Measurements from ENCODE around the gene SLC25A43. TPM values are rescaled to one million over a fixed set of nuclear protein-coding genes. Genes with fewer than 3 reads are reported as not detected.

Gene SLC25A43
- total RNA-seq, 2 experiments from 2014 or later, result 3.6 to 4.8 TPM

- POLR2A ChIA-PET, result no interaction called here
- H3K27ac Mint-ChIP-seq, result no peak overlapping the region
- ATAC-seq (no peak), DNase-seq (no peak)
- no peaks in the 10 kb centered on the region for H3K9me3 Mint-ChIP-seq (ENCODE audit: low read depth)
- no peak overlapping the region for H3K4me3 Mint-ChIP-seq
- CTCF ChIA-PET, result no interaction called here
- no peaks in the 10 kb centered on the region for H3K36me3 Mint-ChIP-seq (ENCODE audit: low read depth)
- H3K27me3 Mint-ChIP-seq, result no peaks in the 10 kb centered on the region
- no peaks in the 10 kb centered on the region for H3K4me1 Mint-ChIP-seq
- intact Hi-C loops (cut with DNase I, micrococcal nuclease), result no loop called here
Measured at GRCh38 chrX:119410027-119410819, 11.1 kb downstream of the SLC25A43 start.

GRCh38 chrX:119410854-119411253, 11.7 kb downstream of the SLC25A43 start:
- H3K4me1 Mint-ChIP-seq, result no peaks in the 10 kb centered on the region
- H3K36me3 Mint-ChIP-seq (ENCODE audit: low read depth), result no peaks in the 10 kb centered on the region
- H3K9me3 Mint-ChIP-seq (ENCODE audit: low read depth), result no peaks in the 10 kb centered on the region
- DNase-seq, result no peak
- CTCF ChIA-PET, result no interaction called here
- H3K27me3 Mint-ChIP-seq, result no peaks in the 10 kb centered on the region
- intact Hi-C loops (cut with DNase I, micrococcal nuclease), result no loop called here
- ATAC-seq, result no peak
- no peak overlapping the region for H3K27ac Mint-ChIP-seq
- H3K4me3 Mint-ChIP-seq, result no peak overlapping the region
- POLR2A ChIA-PET, result no interaction called here

GRCh38 chrX:119411959-119412358, 12.8 kb downstream of the SLC25A43 start:
- H3K36me3 Mint-ChIP-seq (ENCODE audit: low read depth), result no peaks in the 10 kb centered on the region
- no peak overlapping the region for H3K27ac Mint-ChIP-seq
- intact Hi-C loops (cut with DNase I, micrococcal nuclease), result no loop called here
- DNase-seq (no peak), ATAC-seq (no peak)
- ChIA-PET POLR2A (no interaction called here), CTCF (no interaction called here)
- no peaks in the 10 kb centered on the region for H3K9me3 Mint-ChIP-seq (ENCODE audit: low read depth)
- no peak overlapping the region for H3K4me3 Mint-ChIP-seq
- H3K4me1 Mint-ChIP-seq, result no peaks in the 10 kb centered on the region
- no peaks in the 10 kb centered on the region for H3K27me3 Mint-ChIP-seq

- Mint-ChIP-seq H3K9me3 (ENCODE audit: low read depth) (no peaks in the 10 kb centered on the region), H3K4me1 (no peaks in the 10 kb centered on the region), H3K36me3 (ENCODE audit: low read depth) (no peaks in the 10 kb centered on the region), H3K27ac (no peak overlapping the region), H3K4me3 (no peak overlapping the region), H3K27me3 (no peaks in the 10 kb centered on the region)
- ChIA-PET CTCF (no interaction called here), POLR2A (no interaction called here)
- intact Hi-C loops (cut with DNase I, micrococcal nuclease), result no loop called here
- DNase-seq, result no peak
- no peak for ATAC-seq
Measured at GRCh38 chrX:119417376-119417775, 18.2 kb downstream of the SLC25A43 start.

GRCh38 chrX:119417842-119418241, 18.7 kb downstream of the SLC25A43 start:
- intact Hi-C loops (cut with DNase I, micrococcal nuclease), result no loop called here
- Mint-ChIP-seq H3K27me3 (no peaks in the 10 kb centered on the region), H3K4me3 (no peak overlapping the region), H3K9me3 (ENCODE audit: low read depth) (no peaks in the 10 kb centered on the region), H3K4me1 (no peaks in the 10 kb centered on the region), H3K27ac (no peak overlapping the region), H3K36me3 (ENCODE audit: low read depth) (no peaks in the 10 kb centered on the region)
- CTCF ChIA-PET, result interaction anchor here (0.7 kb wide), 1 partner anchor 29 kb away, joined by 3 read pairs; no protein-coding TSS in a partner anchor
- POLR2A ChIA-PET, result no interaction called here
- no peak for DNase-seq
- no peak for ATAC-seq

GRCh38 chrX:119419146-119419545, 20.0 kb downstream of the SLC25A43 start:
- CTCF ChIA-PET, result no interaction called here
- Mint-ChIP-seq H3K36me3 (ENCODE audit: low read depth) (no peaks in the 10 kb centered on the region), H3K27me3 (no peaks in the 10 kb centered on the region), H3K4me1 (no peaks in the 10 kb centered on the region), H3K27ac (no peak overlapping the region), H3K9me3 (ENCODE audit: low read depth) (no peaks in the 10 kb centered on the region), H3K4me3 (no peak overlapping the region)
- ATAC-seq, result no peak
- no peak for DNase-seq
- POLR2A ChIA-PET, result no interaction called here
- intact Hi-C loops (cut with DNase I, micrococcal nuclease), result no loop called here

GRCh38 chrX:119419898-119420297, 20.8 kb downstream of the SLC25A43 start:
- POLR2A ChIA-PET, result no interaction called here
- no peak for DNase-seq
- no peaks in the 10 kb centered on the region for H3K27me3 Mint-ChIP-seq
- no peaks in the 10 kb centered on the region for H3K36me3 Mint-ChIP-seq (ENCODE audit: low read depth)
- CTCF ChIA-PET, result no interaction called here
- H3K27ac Mint-ChIP-seq, result no peak overlapping the region
- no peaks in the 10 kb centered on the region for H3K9me3 Mint-ChIP-seq (ENCODE audit: low read depth)
- ATAC-seq, result no peak
- intact Hi-C loops (cut with DNase I, micrococcal nuclease), result no loop called here
- no peak overlapping the region for H3K4me3 Mint-ChIP-seq
- H3K4me1 Mint-ChIP-seq, result no peaks in the 10 kb centered on the region

- ATAC-seq, result no peak
- H3K9me3 Mint-ChIP-seq (ENCODE audit: low read depth), result no peaks in the 10 kb centered on the region
- no peaks in the 10 kb centered on the region for H3K36me3 Mint-ChIP-seq (ENCODE audit: low read depth)
- H3K27me3 Mint-ChIP-seq, result no peaks in the 10 kb centered on the region
- no peak for DNase-seq
- no peak overlapping the region for H3K27ac Mint-ChIP-seq
- no peaks in the 10 kb centered on the region for H3K4me1 Mint-ChIP-seq
- CTCF ChIA-PET, result interaction anchor here (0.6 to 0.7 kb wide), 2 partner anchors 10 to 669 kb away, joined by 3 to 5 read pairs; no protein-coding TSS in a partner anchor
- POLR2A ChIA-PET, result no interaction called here
- no peak overlapping the region for H3K4me3 Mint-ChIP-seq
- intact Hi-C loops (cut with DNase I, micrococcal nuclease), result no loop called here
Measured at GRCh38 chrX:119421016-119421705, 22.0 kb downstream of the SLC25A43 start.

- no peaks in the 10 kb centered on the region for H3K9me3 Mint-ChIP-seq (ENCODE audit: low read depth)
- H3K36me3 Mint-ChIP-seq (ENCODE audit: low read depth), result no peaks in the 10 kb centered on the region
- no peaks in the 10 kb centered on the region for H3K27me3 Mint-ChIP-seq
- DNase-seq (no peak), ATAC-seq (no peak)
- CTCF ChIA-PET, result no interaction called here
- no peak overlapping the region for H3K4me3 Mint-ChIP-seq
- intact Hi-C loops (cut with DNase I, micrococcal nuclease), result no loop called here
- no peak overlapping the region for H3K27ac Mint-ChIP-seq
- POLR2A ChIA-PET, result no interaction called here
- peaks cover 9% of the 10 kb centered on the region for H3K4me1 Mint-ChIP-seq
Measured at GRCh38 chrX:119423631-119424030, 24.5 kb downstream of the SLC25A43 start.

- no peak for ATAC-seq
- peaks cover 9% of the 10 kb centered on the region for H3K4me1 Mint-ChIP-seq
- H3K36me3 Mint-ChIP-seq (ENCODE audit: low read depth), result no peaks in the 10 kb centered on the region
- DNase-seq, result no peak
- no peaks in the 10 kb centered on the region for H3K27me3 Mint-ChIP-seq
- ChIA-PET CTCF (no interaction called here), POLR2A (no interaction called here)
- no peak overlapping the region for H3K27ac Mint-ChIP-seq
- H3K4me3 Mint-ChIP-seq, result no peak overlapping the region
- intact Hi-C loops (cut with DNase I, micrococcal nuclease), result no loop called here
- no peaks in the 10 kb centered on the region for H3K9me3 Mint-ChIP-seq (ENCODE audit: low read depth)
Measured at GRCh38 chrX:119424999-119425398, 25.9 kb downstream of the SLC25A43 start.

GRCh38 chrX:119427024-119427794, 28.1 kb downstream of the SLC25A43 start:
- ChIA-PET CTCF (interaction anchor here (0.6 kb wide), 1 partner anchor 941 kb away, joined by 3 read pairs; no protein-coding TSS in a partner anchor), POLR2A (no interaction called here)
- Mint-ChIP-seq H3K27ac (no peak overlapping the region), H3K36me3 (ENCODE audit: low read depth) (no peaks in the 10 kb centered on the region), H3K4me3 (no peak overlapping the region), H3K4me1 (peaks cover 9% of the 10 kb centered on the region), H3K9me3 (ENCODE audit: low read depth) (no peaks in the 10 kb centered on the region), H3K27me3 (no peaks in the 10 kb centered on the region)
- DNase-seq (peak; percentile 3), ATAC-seq (no peak)
- intact Hi-C loops (cut with DNase I, micrococcal nuclease), result no loop called here

GRCh38 chrX:119427795-119428185, 28.7 kb downstream of the SLC25A43 start:
- H3K4me3 Mint-ChIP-seq, result no peak overlapping the region
- ATAC-seq, result no peak
- H3K36me3 Mint-ChIP-seq (ENCODE audit: low read depth), result no peaks in the 10 kb centered on the region
- H3K9me3 Mint-ChIP-seq (ENCODE audit: low read depth), result no peaks in the 10 kb centered on the region
- H3K27ac Mint-ChIP-seq, result no peak overlapping the region
- no peaks in the 10 kb centered on the region for H3K27me3 Mint-ChIP-seq
- ChIA-PET POLR2A (no interaction called here), CTCF (no interaction called here)
- H3K4me1 Mint-ChIP-seq, result peaks cover 9% of the 10 kb centered on the region
- intact Hi-C loops (cut with DNase I, micrococcal nuclease), result no loop called here
- DNase-seq, result no peak
